ENCODE measurements around the gene ABLIM3. TPM values are rescaled to one million over a fixed set of nuclear protein-coding genes. Genes with fewer than 3 reads are reported as not detected.

ABLIM3 gene
- total and polyA plus RNA-seq, 2 of the 13 experiments (the other 11 are each of a cell fraction or from before 2014, with no cell fraction given): 0.53 to 6.3 TPM

GRCh38 chr5:149283626-149284480 lies 142.6 kb downstream of the ABLIM3 start:
- TF ChIP-seq MAFF (IDR thresholded peaks at IDR 0.05; ENCODE audit: low read depth, low read length): no peak
- TF ChIP-seq SRSF1 (optimal IDR thresholded peaks at IDR 0.05; ENCODE audit: low read depth, low read length): no peak
- TF ChIP-seq ZNF530 (CRISPR knock-in tag; IDR thresholded peaks at IDR 0.05; ENCODE audit: low read depth): no peak
- TF ChIP-seq, protein P1, sequence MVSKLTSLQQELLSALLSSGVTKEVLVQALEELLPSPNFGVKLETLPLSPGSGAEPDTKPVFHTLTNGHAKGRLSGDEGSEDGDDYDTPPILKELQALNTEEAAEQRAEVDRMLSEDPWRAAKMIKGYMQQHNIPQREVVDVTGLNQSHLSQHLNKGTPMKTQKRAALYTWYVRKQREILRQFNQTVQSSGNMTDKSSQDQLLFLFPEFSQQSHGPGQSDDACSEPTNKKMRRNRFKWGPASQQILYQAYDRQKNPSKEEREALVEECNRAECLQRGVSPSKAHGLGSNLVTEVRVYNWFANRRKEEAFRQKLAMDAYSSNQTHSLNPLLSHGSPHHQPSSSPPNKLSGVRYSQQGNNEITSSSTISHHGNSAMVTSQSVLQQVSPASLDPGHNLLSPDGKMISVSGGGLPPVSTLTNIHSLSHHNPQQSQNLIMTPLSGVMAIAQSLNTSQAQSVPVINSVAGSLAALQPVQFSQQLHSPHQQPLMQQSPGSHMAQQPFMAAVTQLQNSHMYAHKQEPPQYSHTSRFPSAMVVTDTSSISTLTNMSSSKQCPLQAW (CRISPR knock-in tag; IDR thresholded peaks at IDR 0.05): no peak
- TF ChIP-seq NRL (CRISPR knock-in tag; IDR thresholded peaks at IDR 0.05; ENCODE audit: borderline replicate concordance): no peak
- no peak for TF ChIP-seq ZNF207 (IDR thresholded peaks at IDR 0.05; ENCODE audit: borderline replicate concordance)
- TF ChIP-seq HCFC1 (IDR thresholded peaks at IDR 0.05; ENCODE audit: low read depth, low read length): no peak
- Histone ChIP-seq H3K4me1 (ENCODE audit: insufficient read depth, low read length) (no peaks in the 10 kb centered on the region), H3K9ac (ENCODE audit: insufficient read depth, low read depth, low read length) (no peak overlapping the region), H2AFZ (ENCODE audit: low read length) (no peak overlapping the region), H3K4me2 (ENCODE audit: low read depth, low read length) (peak overlapping the region; percentile 10; the same call in 1 of the 2 replicates), H3K27me3 (ENCODE audit: control insufficient read depth in 1 of 2, insufficient read depth in 2 of 2, low read length in 2 of 2) (no peaks in the 10 kb centered on the region), H3K9me3 (ENCODE audit: low read length) (no peaks in the 10 kb centered on the region), H4K20me1 (ENCODE audit: insufficient read depth, low read length) (no peaks in the 10 kb centered on the region), H3K4me3 (replicated peaks in 1 of 3; ENCODE audit: insufficient read depth in 1 of 3, low read depth in 2 of 3, low read length in 3 of 3) (no peak overlapping the region), H3K36me3 (replicated peaks in 1 of 2; ENCODE audit: control insufficient read depth in 1 of 2, insufficient read depth in 2 of 2, low read length in 2 of 2) (no peaks in the 10 kb centered on the region), H3K79me2 (ENCODE audit: insufficient read depth, low read length) (no peaks in the 10 kb centered on the region), H3K27ac (ENCODE audit: extremely low read length, insufficient read depth, low read length) (no peak overlapping the region)
- no TSS peak for BruUV-seq (replicated peaks)
- DNase-seq (ENCODE audit: low spot score) (no peak), ATAC-seq (no peak), FAIRE-seq (no peak)
- intact Hi-C loops (cut with micrococcal nuclease; ENCODE audit: unreplicated experiment): no loop called here
- CTCF ChIA-PET (ENCODE audit: low intra/inter-chr PET ratio, low total read pairs): no interaction called here
- POLR2A ChIA-PET: no interaction called here
- WGBS (ENCODE audit: low lambda C conversion rate): 40% methylated on average over 11 of the region's 11 CpGs
- in situ Hi-C loops (cut with HindIII; ENCODE audit: extremely low pct_ligation_motif_present, low pct_unique_long_range_greater_than_20kb): no loop called here
